ENCODE results near the gene KRT33B. TPM values are rescaled to one million over a fixed set of nuclear protein-coding genes. Genes with fewer than 3 reads are reported as not detected.

Gene KRT33B
- total and polyA plus RNA-seq, 8 donors, result not detected

DNA sequence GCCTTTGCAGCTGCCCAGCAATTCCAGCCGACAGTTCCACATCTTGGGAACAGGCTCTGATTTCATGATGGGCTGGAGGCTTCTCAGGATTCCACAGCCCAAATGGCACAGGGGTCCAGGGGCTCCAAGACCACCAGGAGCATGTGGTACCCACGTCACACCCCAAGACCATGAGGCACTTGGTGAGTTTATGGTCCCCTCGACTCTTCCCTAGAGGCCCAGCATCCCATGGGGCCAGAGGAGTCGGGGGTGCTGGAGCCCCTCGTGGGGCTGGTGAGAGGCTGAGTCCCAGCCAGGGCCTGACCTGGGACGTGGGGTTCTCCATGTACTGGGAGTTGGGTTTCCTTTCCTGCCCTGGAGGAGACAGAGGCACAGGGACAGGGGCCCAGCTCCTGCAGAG lies 44.0 kb downstream of the KRT33B start:
- TF ChIP-seq, protein P1, sequence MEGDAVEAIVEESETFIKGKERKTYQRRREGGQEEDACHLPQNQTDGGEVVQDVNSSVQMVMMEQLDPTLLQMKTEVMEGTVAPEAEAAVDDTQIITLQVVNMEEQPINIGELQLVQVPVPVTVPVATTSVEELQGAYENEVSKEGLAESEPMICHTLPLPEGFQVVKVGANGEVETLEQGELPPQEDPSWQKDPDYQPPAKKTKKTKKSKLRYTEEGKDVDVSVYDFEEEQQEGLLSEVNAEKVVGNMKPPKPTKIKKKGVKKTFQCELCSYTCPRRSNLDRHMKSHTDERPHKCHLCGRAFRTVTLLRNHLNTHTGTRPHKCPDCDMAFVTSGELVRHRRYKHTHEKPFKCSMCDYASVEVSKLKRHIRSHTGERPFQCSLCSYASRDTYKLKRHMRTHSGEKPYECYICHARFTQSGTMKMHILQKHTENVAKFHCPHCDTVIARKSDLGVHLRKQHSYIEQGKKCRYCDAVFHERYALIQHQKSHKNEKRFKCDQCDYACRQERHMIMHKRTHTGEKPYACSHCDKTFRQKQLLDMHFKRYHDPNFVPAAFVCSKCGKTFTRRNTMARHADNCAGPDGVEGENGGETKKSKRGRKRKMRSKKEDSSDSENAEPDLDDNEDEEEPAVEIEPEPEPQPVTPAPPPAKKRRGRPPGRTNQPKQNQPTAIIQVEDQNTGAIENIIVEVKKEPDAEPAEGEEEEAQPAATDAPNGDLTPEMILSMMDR (IDR thresholded peaks at IDR 0.05), result no peak
- no peak overlapping the region for H3K27ac ChIP-seq
- intact Hi-C loops (cut with DNase I), result loop anchor here in 1 of 3 donors (5.0 kb wide), 1 partner anchor 418 kb away; no protein-coding TSS in a partner anchor
- peak in 1 of 6 donors; percentile 38 for DNase-seq
- no peaks in the 10 kb centered on the region for H3K36me3 ChIP-seq
- no peak overlapping the region for H3K4me3 ChIP-seq
- H3K4me1 ChIP-seq, result no peaks in the 10 kb centered on the region
- no peaks in the 10 kb centered on the region for H3K9me3 ChIP-seq
- H3K27me3 ChIP-seq, result no peaks in the 10 kb centered on the region
- no peak for FAIRE-seq
- WGBS, 2 donors, result 61 to 69% methylated on average over 6 of the region's 6 CpGs
- no peak for ATAC-seq

- WGBS, 2 donors, result 58 to 72% methylated on average over 10 of the region's 10 CpGs
- DNase-seq, result peak in 1 of 6 donors; percentile 39
- no peaks in the 10 kb centered on the region for H3K9me3 ChIP-seq
- H3K4me3 ChIP-seq, result no peak overlapping the region
- no peaks in the 10 kb centered on the region for H3K27me3 ChIP-seq
- ATAC-seq, result no peak
- TF ChIP-seq, protein P1 (IDR thresholded peaks at IDR 0.05), result no peak
- H3K36me3 ChIP-seq, result no peaks in the 10 kb centered on the region
- no peak for FAIRE-seq
- intact Hi-C loops (cut with DNase I), result loop anchor here in 1 of 3 donors (5.0 kb wide), 1 partner anchor 418 kb away; no protein-coding TSS in a partner anchor
- no peak overlapping the region for H3K27ac ChIP-seq
- H3K4me1 ChIP-seq, result no peaks in the 10 kb centered on the region
Measured at GRCh38 chr17:41325126-41325525, 44.5 kb downstream of the KRT33B start.

DNA sequence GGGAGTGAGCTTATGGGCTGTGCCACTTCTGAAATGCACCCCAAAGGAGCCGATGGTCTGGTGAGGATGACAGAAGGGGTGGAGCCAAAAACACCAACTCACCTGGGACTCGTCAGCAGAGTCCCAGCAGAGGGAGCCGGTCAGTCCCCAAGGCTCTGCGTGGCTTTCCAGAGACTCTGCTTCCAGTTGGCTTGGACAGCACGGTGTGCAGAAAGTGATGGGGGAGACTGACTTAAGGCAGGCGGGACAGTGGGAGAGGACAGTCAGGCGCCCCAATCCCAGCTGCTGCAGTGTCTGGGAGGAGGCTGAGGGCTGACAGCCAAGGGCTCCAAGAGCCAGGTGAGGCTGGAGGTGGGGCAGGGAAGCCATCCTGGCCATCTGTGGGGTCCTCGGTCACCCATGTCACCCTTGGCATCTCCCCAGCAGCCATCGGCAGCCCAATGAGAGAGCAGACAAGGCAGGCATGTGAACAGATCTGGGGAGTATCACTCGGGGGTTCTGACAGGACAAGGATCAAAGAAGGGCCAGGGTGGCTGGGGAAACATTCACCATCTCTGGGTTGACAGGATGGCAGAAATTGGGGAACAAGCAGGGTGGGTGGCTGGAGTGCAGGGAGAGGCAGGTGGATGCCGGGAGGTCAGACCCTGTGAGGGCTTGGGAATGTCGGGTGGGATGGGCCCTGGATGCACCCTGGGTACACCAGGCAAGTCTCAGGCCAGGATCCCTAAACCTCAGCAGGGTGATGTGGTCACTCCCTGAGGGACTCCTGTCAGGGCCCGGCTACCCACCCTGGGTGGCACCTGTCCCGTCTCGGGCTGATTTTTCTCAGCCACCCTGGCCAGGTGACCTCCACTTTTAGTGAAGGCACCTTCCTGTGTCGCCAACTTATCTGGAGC lies 45.2 kb downstream of the KRT33B start:
- H3K36me3 ChIP-seq, result no peaks in the 10 kb centered on the region
- DNase-seq (peak in 1 of 6 donors; percentile 43), ATAC-seq (peak in 3 of 4 donors; percentile 58 to 75 (median 71)), FAIRE-seq (no peak)
- H3K4me1 ChIP-seq, result no peaks in the 10 kb centered on the region
- H3K4me3 ChIP-seq, result no peak overlapping the region
- TF ChIP-seq, protein P1 (IDR thresholded peaks at IDR 0.05), result no peak
- no peak overlapping the region for H3K27ac ChIP-seq
- intact Hi-C loops (cut with DNase I), result loop anchor here in 1 of 3 donors (5.0 kb wide), 1 partner anchor 417 kb away; no protein-coding TSS in a partner anchor
- H3K27me3 ChIP-seq, result no peaks in the 10 kb centered on the region
- H3K9me3 ChIP-seq, result no peaks in the 10 kb centered on the region
- WGBS, 2 donors, result 38 to 42% methylated on average over 15 to 16 of the region's 16 CpGs

- intact Hi-C loops (cut with DNase I), result no loop called here
- TF ChIP-seq, protein P1 (IDR thresholded peaks at IDR 0.05), result no peak
- 80 to 84% methylated on average over 11 of the region's 11 CpGs for WGBS, 2 donors
- H3K36me3 ChIP-seq, result no peaks in the 10 kb centered on the region
- FAIRE-seq (no peak), DNase-seq (no peak), ATAC-seq (no peak)
- H3K27me3 ChIP-seq, result no peaks in the 10 kb centered on the region
- H3K27ac ChIP-seq, result no peak overlapping the region
- no peaks in the 10 kb centered on the region for H3K4me1 ChIP-seq
- H3K4me3 ChIP-seq, result no peak overlapping the region
- H3K9me3 ChIP-seq, result no peaks in the 10 kb centered on the region
Measured at GRCh38 chr17:41322903-41323895, 46.4 kb downstream of the KRT33B start.
